A549 (cell line): ENCODE measurements around the gene ZNF101. TPM values are rescaled to one million over a fixed set of nuclear protein-coding genes. Genes with fewer than 3 reads are reported as not detected.
"Not testable (repeated sequence)": the region's sequence is repeated elsewhere in the genome, so short reads cannot be mapped to it uniquely, and the experiment has no call there.

Experiments used
- ATAC-seq, 2 experiments: fragments of 200-7000 bp in 1 of 2; fragments of >200 bp in 1 of 2; cut with Nextera tagmentation in 1 of 2; cut with Tn5 transposase in 1 of 2; 3 replicates each; pipeline versions ENCODE4 v1.8.0 to v1.9.1; 2018 to 2020; ENCODE audit warnings: mild to moderate bottlenecking in 1 of 2, moderate library complexity in 1 of 2
- CTCF ChIA-PET: fragments of 300-600 bp; sonication (Branson Sonifier 250); formaldehyde crosslinking; extraction: SDS; loops from one replicate; lab custom pipeline; 2021; ENCODE audit warnings: antibody characterized with exemption, inconsistent platforms; lab: Yijun Ruan, JAX
- POLR2A ChIA-PET: fragments of 350-600 bp; formaldehyde crosslinking; extraction: SDS; loops from one replicate; lab custom pipeline; 2021; ENCODE audit warnings: antibody characterized with exemption, inconsistent platforms; lab: Yijun Ruan, JAX
- DNase-seq, 2 experiments: peaks; one replicate each; pipeline versions ENCODE4 v3.0.0 to v3.0.0-alpha.2; 2011 to 2016; ENCODE audit warnings: low read depth in 1 of 2, low spot score in 1 of 2
- FAIRE-seq: peaks from 2 replicates; lab custom pipeline; 2011; peaks lifted over from hg19 to GRCh38; lab: Jason Lieb, UNC
- H3K27ac ChIP-seq, 2 experiments: fragments of >200 bp; sonication (Bioruptor Twin); formaldehyde crosslinking; 3 replicates each; pipeline ENCODE4 v1.5.1; 2016 to 2017
- H3K4me1 ChIP-seq: fragments of >200 bp; sonication (Bioruptor Twin); formaldehyde crosslinking; 3 replicates; pipeline ENCODE4 v1.6.1; 2016
- H3K4me2 ChIP-seq: fragments of >200 bp; sonication (Bioruptor Twin); formaldehyde crosslinking; 3 replicates; pipeline ENCODE4 v1.6.1; 2016
- H3K4me3 ChIP-seq: fragments of >200 bp; sonication (Bioruptor Twin); formaldehyde crosslinking; 3 replicates; pipeline ENCODE4 v1.5.1; 2016
- H3K9me3 ChIP-seq: fragments of >200 bp; sonication (Bioruptor Twin); formaldehyde crosslinking; 3 replicates; pipeline ENCODE4 v1.6.1; 2016
- BCL3 ChIP-seq: fragments of >200 bp; sonication (Bioruptor Twin); formaldehyde crosslinking; IDR thresholded peaks from 3 replicates; pipeline ENCODE4 v1.6.1; 2016
- BHLHE40 ChIP-seq: IDR thresholded peaks from 2 replicates; pipeline ENCODE4 v1.6.1; 2012; ENCODE audit warnings: low read depth, low read length, inconsistent platforms
- CBX8 ChIP-seq: fragments of 200-600 bp; sonication (generic); IDR thresholded peaks from 2 replicates; pipeline ENCODE4 v1.6.1; 2016
- CEBPB ChIP-seq, 2 experiments: fragments of >200 bp in 1 of 2; sonication (Bioruptor Twin) in 1 of 2; formaldehyde crosslinking in 1 of 2; IDR thresholded peaks; 2 replicates each; pipeline ENCODE4 v1.6.1; 2012 to 2016
- CHD4 ChIP-seq: fragments of 200-600 bp; sonication (generic); IDR thresholded peaks from 2 replicates; pipeline ENCODE4 v1.6.1; 2016; ENCODE audit warnings: antibody characterized with exemption, mild to moderate bottlenecking, borderline replicate concordance
- EHMT2 ChIP-seq: fragments of 200-600 bp; sonication (generic); IDR thresholded peaks from 2 replicates; pipeline ENCODE4 v1.6.1; 2016; ENCODE audit warnings: antibody characterized with exemption, low read depth, mild to moderate bottlenecking, moderate library complexity
- ELK1 ChIP-seq: fragments of 150-350 bp; IDR thresholded peaks from 2 replicates; pipeline ENCODE4 v1.6.1; 2014; ENCODE audit warnings: low read depth, mild to moderate bottlenecking, low read length
- GATA3 ChIP-seq: IDR thresholded peaks from 2 replicates; pipeline ENCODE4 v1.6.1; 2012; ENCODE audit warnings: borderline replicate concordance
- HMGXB4 ChIP-seq: fragments of 250-450 bp; sonication (Bioruptor Pico); IDR thresholded peaks from 2 replicates; pipeline ENCODE4 v1.5.0; 2021; ENCODE audit warnings: mild to moderate bottlenecking, moderate library complexity, borderline replicate concordance
- MAZ ChIP-seq: fragments of 150-350 bp; IDR thresholded peaks from 2 replicates; pipeline ENCODE4 v1.6.1; 2014; ENCODE audit warnings: antibody characterized with exemption, low read depth, low read length, borderline replicate concordance
- PBX3 ChIP-seq: IDR thresholded peaks from 2 replicates; pipeline ENCODE4 v1.6.1; 2012
- PHF8 ChIP-seq: fragments of 200-600 bp; sonication (generic); IDR thresholded peaks from 2 replicates; pipeline ENCODE4 v1.6.1; 2016; ENCODE audit warnings: low read depth, mild to moderate bottlenecking, antibody characterized with exemption, moderate library complexity, borderline replicate concordance
- POLR2A ChIP-seq: IDR thresholded peaks from 2 replicates; pipeline ENCODE4 v1.6.1; 2012; ENCODE audit warnings: mild to moderate bottlenecking, low read length
- RARB ChIP-seq: fragments of 250-450 bp; sonication (Bioruptor Pico); IDR thresholded peaks from 2 replicates; pipeline ENCODE4 v1.8.0; 2021; ENCODE audit warnings: mild to moderate bottlenecking, moderate library complexity
- RCOR1 ChIP-seq: fragments of 150-350 bp; IDR thresholded peaks from 2 replicates; pipeline ENCODE4 v1.6.1; 2014; ENCODE audit warnings: antibody characterized with exemption, low read length, low read depth
- SMC3 ChIP-seq: fragments of >200 bp; sonication (Bioruptor Twin); formaldehyde crosslinking; IDR thresholded peaks from 3 replicates; pipeline ENCODE4 v1.6.1; 2018; ENCODE audit warnings: inconsistent platforms
- whole genome bisulfite sequencing: methylation state at CpG from one replicate; pipeline ENCODE4 v1.1.6; 2017; ENCODE audit errors: missing lambda C conversion rate; 5-methylcytosine and 5-hydroxymethylcytosine counted together
- polyA plus RNA-seq, 4 experiments: library from polyadenylated mRNA; depleted of rRNA in 3 of 4; stranded (reverse); fragments of >200 nt; fragmentation: RNase III in 1 of 4; extraction: RNeasy Plus Mini Kit Qiagen cat#74134 plus additional on column Dnase treatment in 1 of 4; gene quantifications; 2 replicates in 3 of 4; 3 replicates in 1 of 4; pipeline ENCODE4 v1.2.3, GENCODE V29; 2011 to 2017

Gene ZNF101
- polyA plus RNA-seq, 2 of the 4 experiments (the other 2 are of a cell fraction), result 4.9 to 7.4 TPM

- 90% methylated on average over 6 of the region's 6 CpGs for WGBS
- no peak for DNase-seq
Observed at GRCh38 chr19:19674315-19674714, 5.7 kb downstream of the ZNF101 start.

GRCh38 chr19:19677579-19677978 is 8.9 kb downstream of the ZNF101 start:
- no peak for FAIRE-seq
- H3K4me3 ChIP-seq, result no peak overlapping the region
- peaks cover 69% of the 10 kb centered on the region for H3K9me3 ChIP-seq
- H3K4me1 ChIP-seq, result no peaks in the 10 kb centered on the region
- no peak for TF ChIP-seq CHD4
- no peak for TF ChIP-seq HMGXB4 (CRISPR knock-in tag)
- TF ChIP-seq, all 56 proteins: peak for 0
- DNase-seq (no peak), ATAC-seq (no peak)
- WGBS, result 88% methylated on average over 6 of the region's 7 CpGs
- CTCF ChIA-PET, result no interaction called here
- Histone ChIP-seq H3K4me2 (no peak overlapping the region), H3K27ac (no peak overlapping the region)
- POLR2A ChIA-PET, result no interaction called here

More at GRCh38 chr19:19674315-19674714, 5.7 kb downstream of the ZNF101 start:
- peaks cover 51% of the 10 kb centered on the region for H3K9me3 ChIP-seq
- POLR2A ChIA-PET, result no interaction called here
- no peak for FAIRE-seq
- TF ChIP-seq GATA3, result no peak
- TF ChIP-seq SMC3, result no peak
- TF ChIP-seq RCOR1, result no peak
- TF ChIP-seq CBX8, result no peak
- no peak for TF ChIP-seq BHLHE40
- TF ChIP-seq CEBPB (IDR thresholded peaks at IDR 0.05), result no peak
- no peak for TF ChIP-seq RARB (CRISPR knock-in tag)
- no peak for TF ChIP-seq ELK1
- ATAC-seq, result no peak
- H3K4me2 ChIP-seq, result no peak overlapping the region
- CTCF ChIA-PET, result no interaction called here
- H3K27ac ChIP-seq, result no peak overlapping the region
- H3K4me1 ChIP-seq, result peaks cover 4% of the 10 kb centered on the region; the same call in 1 of the 3 replicates
- no peak overlapping the region for H3K4me3 ChIP-seq

- H3K27ac ChIP-seq, result no peak overlapping the region
- ATAC-seq (no peak), DNase-seq (no peak)
- no peak overlapping the region for H3K4me3 ChIP-seq
- CTCF ChIA-PET, result no interaction called here
- TF ChIP-seq SMC3, result no peak
- TF ChIP-seq PBX3, result no peak
- no peak for TF ChIP-seq EHMT2
- TF ChIP-seq MAZ, result no peak
- no peak for TF ChIP-seq PHF8
- no peak for TF ChIP-seq BCL3
- TF ChIP-seq RARB (CRISPR knock-in tag), result no peak
- no peak for TF ChIP-seq POLR2A
- no peak for TF ChIP-seq CEBPB (IDR thresholded peaks at IDR 0.05)
- no peak for TF ChIP-seq GATA3
- TF ChIP-seq, all 56 proteins: peak for 0
- 92% methylated on average over 20 of the region's 20 CpGs for WGBS
- no peak for FAIRE-seq
- POLR2A ChIA-PET, result no interaction called here
- no peaks in the 10 kb centered on the region for H3K4me1 ChIP-seq
- H3K9me3 ChIP-seq, result peaks cover 70% of the 10 kb centered on the region
- H3K4me2 ChIP-seq, result no peak overlapping the region
Observed at GRCh38 chr19:19679176-19680073, 10.8 kb downstream of the ZNF101 start.

- POLR2A ChIA-PET, CTCF ChIA-PET, H3K4me3 ChIP-seq, FAIRE-seq, H3K4me1 ChIP-seq, ATAC-seq, H3K27ac ChIP-seq, DNase-seq, H3K4me2 ChIP-seq: not testable (repeated sequence)
- 90% methylated on average over 14 of the region's 15 CpGs for WGBS
- peaks cover 18% of the 10 kb centered on the region for H3K9me3 ChIP-seq
Observed at GRCh38 chr19:19686119-19686518, 17.5 kb downstream of the ZNF101 start.
